Pancreas (tissue), 10 donors: ENCODE data around the gene RRP36. TPM values are rescaled to one million over a fixed set of nuclear protein-coding genes. Genes with fewer than 3 reads are reported as not detected.
A peak's percentile ranks its signal among the peaks of the same experiment; 100 is the strongest.

Experiments used
- ATAC-seq, 4 donors: fragments of 200-7000 bp; cut with Tn5 transposase; one replicate each; pipeline versions ENCODE4 v1.8.0 to v1.9.1; 2020; ENCODE audit warnings: mild to moderate bottlenecking in 4 of 4, moderate library complexity in 4 of 4
- DNase-seq, 6 donors: peaks; one replicate each; pipeline ENCODE4 v3.0.0-alpha.2; 2020
- FAIRE-seq: peaks from 2 replicates; lab custom pipeline; 2012; peaks lifted over from hg19 to GRCh38; lab: Jason Lieb, UNC
- H3K27ac ChIP-seq, 4 donors: fragments of 200-600 bp; sonication (generic); 1 replicate in 3 of 4; 2 replicates in 1 of 4; pipeline versions ENCODE4 v1.5.0 to v1.8.0; 2020
- H3K27me3 ChIP-seq, 4 donors: fragments of 200-600 bp; one replicate each; pipeline ENCODE4 v1.8.0; 2021
- H3K36me3 ChIP-seq, 3 donors: fragments of 200-600 bp; sonication (generic) in 1 of 3; one replicate each; pipeline versions ENCODE4 v1.5.0 to v1.8.0; 2020 to 2021
- H3K4me1 ChIP-seq, 3 donors: fragments of 200-600 bp; one replicate each; pipeline ENCODE4 v1.8.0; 2021
- H3K4me3 ChIP-seq, 4 donors: fragments of 200-600 bp; sonication (generic) in 2 of 4; one replicate each; pipeline versions ENCODE4 v1.5.0 to v1.8.0; 2020 to 2021
- H3K9me3 ChIP-seq, 4 donors: fragments of 200-600 bp; one replicate each; pipeline ENCODE4 v1.8.0; 2021
- WGBS, 2 donors: extraction: QIAGEN DNeasy Blood & Tissue Kit; methylation state at CpG; one replicate each; pipeline ENCODE4 v1.1.7; 2013; 5-methylcytosine and 5-hydroxymethylcytosine counted together
- intact Hi-C, 3 donors: fragments of 100-400 bp; cut with DNase I; formaldehyde crosslinking; loops; one replicate each; pipeline versions ENCODE4 v1.11.1 to v1.14.2; 2022
- polyA plus RNA-seq, 2 donors: library from polyadenylated mRNA; stranded (reverse); fragments of 200-250 nt; gene quantifications; one replicate each; pipeline ENCODE4 v1.2.3, GENCODE V29; 2013
- total RNA-seq, 6 donors: library from RNA; stranded (reverse); fragmentation: NEBNext Ultra II Directional in 4 of 6; extraction: Animal tissue kit (Norgen Biotek cat#: 25700) in 4 of 6; gene quantifications; one replicate each; pipeline versions ENCODE4 v1.2.1 to v1.2.4, GENCODE V29; 2021 to 2023
- TF ChIP-seq, protein P1 (sequence below), 4 donors: fragments of 200-600 bp; sonication (generic) in 3 of 4; IDR thresholded peaks; one replicate each; pipeline versions ENCODE4 v1.5.0 to v1.8.0; 2021; ENCODE audit warnings: antibody characterized with exemption in 4 of 4
- donor health status: healthy with polysubstance abuse.
- donor health status: DM: no; HTN: no; CAD: no; lungs with moderate emphysema.
- donor health status: DM: no; HTN: no; CAD: no.
- donor health status: control.
- donor health status: control.
- donor health status: Bipolar disorder and iron deficiency.
- donor health status: DM: yes; HTN: yes; CAD: no.
- donor health status: DM: no; HTN: no; CAD: no.
- donor health status: DM: no; HTN: no; CAD: no.
- donor health status: DM: yes; HTN: yes; CAD: no.

The RRP36 gene
- total and polyA plus RNA-seq, 8 donors, result 13.2 to 32.9 (median 22.3) TPM

DNA sequence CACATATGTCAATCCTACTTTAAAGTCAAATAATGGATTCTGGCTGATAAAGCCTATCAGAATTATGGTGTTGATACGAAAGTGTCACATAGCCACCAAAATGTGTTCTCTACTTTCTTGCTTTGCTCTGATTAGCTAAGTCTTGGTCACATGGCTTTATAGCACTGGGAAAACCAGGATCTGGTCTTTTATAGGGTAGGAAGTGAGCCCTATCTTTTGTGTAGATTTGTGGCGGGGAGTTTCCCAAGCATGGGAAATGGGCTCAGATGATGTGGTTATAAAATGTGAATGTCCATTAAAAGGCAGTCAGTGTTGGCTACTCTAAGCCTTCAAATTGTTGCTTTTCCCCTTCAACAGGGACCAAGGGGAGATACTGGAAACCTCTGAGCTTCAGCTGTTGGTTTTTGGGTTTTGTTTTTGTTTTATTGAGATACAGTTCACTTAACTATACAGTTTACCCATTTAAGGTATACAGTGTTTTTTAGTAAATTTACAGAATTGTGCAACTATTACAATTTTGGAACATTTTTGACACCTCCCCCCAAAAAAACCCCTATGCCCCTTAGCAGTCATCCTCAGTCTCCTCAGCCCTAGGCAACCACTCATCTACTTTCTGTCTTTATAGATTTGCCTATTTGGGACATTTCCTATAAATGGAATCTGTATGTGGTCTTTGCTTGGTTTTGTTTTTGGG, 12.2 kb downstream of the RRP36 start:
- FAIRE-seq, result no peak

DNA sequence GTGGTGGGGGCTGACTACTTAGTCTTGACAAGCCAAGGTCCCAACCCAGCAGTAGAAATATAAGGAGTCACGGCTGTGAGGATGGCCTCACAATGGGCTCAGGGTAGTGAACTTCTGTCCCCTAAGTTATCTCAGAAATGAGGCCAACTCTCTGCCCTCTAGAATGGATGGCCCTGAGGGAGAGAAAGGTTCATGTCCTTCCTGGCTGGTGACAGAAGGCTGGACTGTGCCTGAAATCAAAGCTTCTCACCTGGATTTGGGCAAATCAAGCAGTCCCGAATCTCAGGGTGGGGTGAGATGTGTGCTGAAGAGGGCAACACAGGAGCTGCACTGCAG, 12.7 kb downstream of the RRP36 start:
- no peaks in the 10 kb centered on the region for H3K9me3 ChIP-seq
- no peak overlapping the region for H3K27ac ChIP-seq
- ATAC-seq (no peak), DNase-seq (no peak), FAIRE-seq (no peak)
- H3K36me3 ChIP-seq, result peaks cover 0 to 44% (median 16%) of the 10 kb centered on the region in 3 donors
- H3K4me1 ChIP-seq, result no peaks in the 10 kb centered on the region
- H3K4me3 ChIP-seq, result no peak overlapping the region
- H3K27me3 ChIP-seq, result no peaks in the 10 kb centered on the region
- intact Hi-C loops, result no loop called here
- TF ChIP-seq, protein P1, sequence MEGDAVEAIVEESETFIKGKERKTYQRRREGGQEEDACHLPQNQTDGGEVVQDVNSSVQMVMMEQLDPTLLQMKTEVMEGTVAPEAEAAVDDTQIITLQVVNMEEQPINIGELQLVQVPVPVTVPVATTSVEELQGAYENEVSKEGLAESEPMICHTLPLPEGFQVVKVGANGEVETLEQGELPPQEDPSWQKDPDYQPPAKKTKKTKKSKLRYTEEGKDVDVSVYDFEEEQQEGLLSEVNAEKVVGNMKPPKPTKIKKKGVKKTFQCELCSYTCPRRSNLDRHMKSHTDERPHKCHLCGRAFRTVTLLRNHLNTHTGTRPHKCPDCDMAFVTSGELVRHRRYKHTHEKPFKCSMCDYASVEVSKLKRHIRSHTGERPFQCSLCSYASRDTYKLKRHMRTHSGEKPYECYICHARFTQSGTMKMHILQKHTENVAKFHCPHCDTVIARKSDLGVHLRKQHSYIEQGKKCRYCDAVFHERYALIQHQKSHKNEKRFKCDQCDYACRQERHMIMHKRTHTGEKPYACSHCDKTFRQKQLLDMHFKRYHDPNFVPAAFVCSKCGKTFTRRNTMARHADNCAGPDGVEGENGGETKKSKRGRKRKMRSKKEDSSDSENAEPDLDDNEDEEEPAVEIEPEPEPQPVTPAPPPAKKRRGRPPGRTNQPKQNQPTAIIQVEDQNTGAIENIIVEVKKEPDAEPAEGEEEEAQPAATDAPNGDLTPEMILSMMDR (IDR thresholded peaks at IDR 0.05), result no peak
- 85 to 88% methylated on average over 2 of the region's 2 CpGs for WGBS, 2 donors

More for the DNA sequence above, 12.2 kb downstream of the RRP36 start:
- no peaks in the 10 kb centered on the region for H3K9me3 ChIP-seq
- 77 to 81% methylated on average over 2 of the region's 2 CpGs for WGBS, 2 donors
- no peak overlapping the region for H3K4me3 ChIP-seq
- TF ChIP-seq, protein P1 (IDR thresholded peaks at IDR 0.05), result no peak
- no peaks in the 10 kb centered on the region for H3K4me1 ChIP-seq
- H3K27ac ChIP-seq, result no peak overlapping the region
- no peak for ATAC-seq
- no peak for DNase-seq
- H3K36me3 ChIP-seq, result peaks cover 0 to 47% (median 22%) of the 10 kb centered on the region in 3 donors
- intact Hi-C loops, result no loop called here
- no peaks in the 10 kb centered on the region for H3K27me3 ChIP-seq

DNA sequence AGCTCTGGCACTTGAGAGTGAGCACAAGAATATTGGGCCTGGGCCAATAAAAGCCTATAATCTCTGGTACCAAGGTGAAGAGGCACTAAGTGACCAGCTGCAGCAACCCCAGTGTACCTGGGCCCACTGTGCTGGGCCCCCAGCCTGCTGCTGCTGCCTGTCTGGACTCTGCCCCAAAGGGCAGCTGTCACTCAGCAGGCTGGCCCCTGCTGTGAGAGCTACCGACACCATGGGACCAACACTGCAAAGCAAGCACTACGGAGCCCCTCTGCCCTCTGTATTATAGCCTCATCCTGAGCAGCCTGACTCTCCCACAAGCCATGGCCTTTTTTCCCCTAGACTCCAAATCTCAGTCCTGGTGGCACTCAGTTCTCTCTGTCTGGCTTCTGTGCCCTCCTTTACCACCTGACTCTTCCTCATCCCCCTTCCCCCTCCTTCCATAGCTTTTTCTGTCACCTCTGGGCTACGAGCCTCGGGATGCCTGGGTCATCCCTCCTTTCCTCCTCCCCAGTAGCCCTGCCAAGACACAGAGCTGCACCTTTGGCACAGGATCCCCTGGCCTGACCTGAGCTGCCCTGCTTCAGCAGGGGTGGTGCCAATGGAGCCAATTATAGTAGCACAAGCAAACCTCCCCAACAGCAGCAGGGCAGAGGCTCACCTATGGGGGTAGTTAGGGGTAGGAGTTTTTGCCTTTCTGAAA, 14.2 kb downstream of the RRP36 start:
- intact Hi-C loops, result no loop called here
- DNase-seq, result no peak
- no peak for FAIRE-seq
- peaks cover 0 to 37% (median 14%) of the 10 kb centered on the region in 3 donors for H3K36me3 ChIP-seq
- no peaks in the 10 kb centered on the region for H3K4me1 ChIP-seq
- no peak overlapping the region for H3K4me3 ChIP-seq
- TF ChIP-seq, protein P1 (IDR thresholded peaks at IDR 0.05), result no peak
- no peak overlapping the region for H3K27ac ChIP-seq
- H3K27me3 ChIP-seq, result no peaks in the 10 kb centered on the region
- WGBS, 2 donors, result 68 to 80% methylated on average over 4 of the region's 4 CpGs
- H3K9me3 ChIP-seq, result no peaks in the 10 kb centered on the region
- peak in 1 of 4 donors; percentile 19 for ATAC-seq

DNA sequence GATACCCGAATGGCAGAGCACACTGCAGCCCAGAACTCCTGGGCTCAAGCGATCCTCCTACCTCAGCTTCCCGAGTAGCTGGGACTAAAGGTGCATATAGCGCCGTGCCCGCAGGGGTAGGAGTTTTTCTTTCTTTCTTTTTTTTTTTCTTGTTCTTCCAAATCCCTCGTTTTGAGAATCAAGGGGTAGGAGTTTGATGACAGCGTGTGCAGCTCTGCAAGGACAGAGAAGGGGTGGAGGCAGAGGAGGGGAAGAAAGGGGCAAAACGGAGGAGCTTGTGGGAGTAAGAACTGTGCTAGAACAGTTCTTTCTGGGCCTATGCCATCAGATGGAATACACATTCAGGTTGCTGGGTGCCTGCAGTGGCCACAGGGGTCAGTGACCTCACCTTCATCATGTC, 15.3 kb downstream of the RRP36 start:
- intact Hi-C loops, result no loop called here
- Histone ChIP-seq H3K4me3 (no peak overlapping the region), H3K4me1 (no peaks in the 10 kb centered on the region), H3K36me3 (peaks cover 0 to 42% (median 14%) of the 10 kb centered on the region in 3 donors), H3K27me3 (no peaks in the 10 kb centered on the region), H3K27ac (no peak overlapping the region), H3K9me3 (no peaks in the 10 kb centered on the region)
- ATAC-seq (no peak), FAIRE-seq (no peak), DNase-seq (peak in 1 of 6 donors; percentile 5)
- WGBS, 2 donors, result 90 to 93% methylated on average over 9 of the region's 9 CpGs
- TF ChIP-seq, protein P1 (IDR thresholded peaks at IDR 0.05), result no peak

DNA sequence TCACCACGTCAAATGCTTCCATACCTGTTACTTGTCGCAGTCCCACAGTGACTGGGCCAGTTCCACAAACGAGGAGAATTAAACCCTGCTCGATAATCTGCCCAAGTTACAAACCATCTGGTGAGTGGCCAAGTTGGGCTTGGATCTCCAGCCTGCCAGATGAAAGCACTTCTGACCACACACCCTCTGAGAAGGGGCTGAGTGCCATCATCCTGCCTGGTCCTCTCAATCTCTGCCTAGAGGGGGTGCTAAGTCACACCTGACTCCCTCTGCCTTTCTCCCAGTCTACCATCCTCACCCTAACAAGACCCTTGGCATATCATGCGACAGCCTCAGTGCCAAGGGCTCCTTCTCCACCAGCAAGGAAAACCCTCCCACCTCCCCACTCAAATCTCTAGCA, 15.8 kb downstream of the RRP36 start:
- H3K9me3 ChIP-seq, result no peaks in the 10 kb centered on the region
- H3K27me3 ChIP-seq, result no peaks in the 10 kb centered on the region
- DNase-seq (peak in 1 of 6 donors; percentile 2), FAIRE-seq (no peak), ATAC-seq (no peak)
- WGBS, 2 donors, result 85 to 87% methylated on average over 5 of the region's 5 CpGs
- TF ChIP-seq, protein P1 (IDR thresholded peaks at IDR 0.05), result no peak
- no peaks in the 10 kb centered on the region for H3K4me1 ChIP-seq
- H3K36me3 ChIP-seq, result peaks cover 0 to 42% (median 14%) of the 10 kb centered on the region in 3 donors
- no peak overlapping the region for H3K4me3 ChIP-seq
- intact Hi-C loops, result no loop called here
- H3K27ac ChIP-seq, result no peak overlapping the region
